Neural cell (in vitro differentiated cells): Measurements from ENCODE around the gene MTHFD1L. TPM values are rescaled to one million over a fixed set of nuclear protein-coding genes. Genes with fewer than 3 reads are reported as not detected.

Source experiments
- H2AFZ ChIP-seq: fragments of 200-600, 300-800 bp; sonication (generic), shearing (Covaris generic); 2 replicates; pipeline ENCODE4 v1.6.0; 2014; ENCODE audit warnings: low read depth, mild to moderate bottlenecking, antibody characterized with exemption, low read length, moderate library complexity
- H3F3A ChIP-seq: fragments of 200-600 bp; shearing (Covaris generic); 2 replicates; pipeline ENCODE4 v1.6.1; 2016; ENCODE audit warnings: mild to moderate bottlenecking, moderate library complexity, mixed read lengths, antibody characterized with exemption, low read length; ENCODE audit not compliant: insufficient read depth, poor library complexity, severe bottlenecking
- H3K27ac ChIP-seq: fragments of 200-600, 300-800 bp; sonication (generic), shearing (Covaris generic); 2 replicates; pipeline ENCODE4 v1.5.1; 2014; ENCODE audit warnings: mild to moderate bottlenecking, low read length, moderate library complexity
- H3K27me3 ChIP-seq: fragments of 300-800, 200-600 bp; sonication (generic), shearing (Covaris generic); 2 replicates; pipeline ENCODE4 v1.6.0; 2014; ENCODE audit warnings: mild to moderate bottlenecking, low read depth, low read length, moderate library complexity; ENCODE audit not compliant: insufficient read depth
- H3K36me3 ChIP-seq: fragments of 300-800, 200-600 bp; sonication (generic), shearing (Covaris generic); 2 replicates; pipeline ENCODE4 v1.5.1; 2014; ENCODE audit warnings: mild to moderate bottlenecking, antibody characterized with exemption, low read length, moderate library complexity; ENCODE audit not compliant: insufficient read depth
- H3K4me2 ChIP-seq: fragments of 300-800, 200-600 bp; sonication (generic), shearing (Covaris generic); 2 replicates; pipeline ENCODE4 v1.6.0; 2014; ENCODE audit warnings: mild to moderate bottlenecking, low read length
- H3K4me3 ChIP-seq: fragments of 300-800, 200-600 bp; sonication (generic), shearing (Covaris generic); 2 replicates; pipeline ENCODE4 v1.5.1; 2014; ENCODE audit warnings: mild to moderate bottlenecking, low read length, moderate library complexity
- H3K79me2 ChIP-seq: fragments of 200-600 bp; shearing (Covaris generic); replicated peaks from 2 replicates; pipeline ENCODE4 v1.6.0; 2014; ENCODE audit warnings: mild to moderate bottlenecking, low read length, moderate library complexity; ENCODE audit not compliant: insufficient read depth
- H3K9ac ChIP-seq: fragments of 300-800, 200-600 bp; sonication (generic), shearing (Covaris generic); 2 replicates; pipeline ENCODE4 v1.6.1; 2016; ENCODE audit warnings: mild to moderate bottlenecking, low read length, mixed read lengths
- H3K9me2 ChIP-seq: fragments of 200-600 bp; shearing (Covaris generic); 2 replicates; pipeline ENCODE4 v1.6.1; 2016; ENCODE audit warnings: mild to moderate bottlenecking, low read length, mixed read lengths; ENCODE audit not compliant: insufficient read depth
- H3K9me3 ChIP-seq: fragments of 200-600, 300-800 bp; sonication (generic), shearing (Covaris generic); 2 replicates; pipeline ENCODE4 v1.6.1; 2016; ENCODE audit warnings: mild to moderate bottlenecking, mixed run types, low read length, moderate library complexity, mixed read lengths
- H4K20me1 ChIP-seq: fragments of 200-600 bp; shearing (Covaris generic); 2 replicates; pipeline ENCODE4 v1.6.1; 2016; ENCODE audit warnings: mild to moderate bottlenecking, mixed run types; ENCODE audit not compliant: insufficient read depth
- EP300 ChIP-seq: fragments of 450-650 bp; conservative IDR thresholded peaks from 2 replicates; pipeline ENCODE4 v1.6.1; 2014; ENCODE audit warnings: antibody characterized with exemption, mild to moderate bottlenecking, moderate library complexity; ENCODE audit not compliant: poor library complexity, severe bottlenecking
- EZH2 ChIP-seq: fragments of 200-600, 300-800 bp; shearing (Covaris generic), sonication (generic); IDR thresholded peaks from 2 replicates; pipeline ENCODE4 v1.6.1; 2014; ENCODE audit warnings: antibody characterized with exemption, low read length, borderline replicate concordance, mild to moderate bottlenecking; ENCODE audit not compliant: insufficient read depth, poor library complexity, severe bottlenecking
- MXI1 ChIP-seq: fragments of 450-650 bp; conservative IDR thresholded peaks from 2 replicates; pipeline ENCODE4 v1.6.1; 2014; ENCODE audit warnings: antibody characterized with exemption, mild to moderate bottlenecking; ENCODE audit not compliant: poor library complexity, severe bottlenecking
- POLR2AphosphoS5 ChIP-seq: IDR thresholded peaks from 2 replicates; pipeline ENCODE4 v1.6.1; 2012
- RAD21 ChIP-seq: fragments of 450-650 bp; conservative IDR thresholded peaks from 2 replicates; pipeline ENCODE4 v1.6.1; 2014; ENCODE audit warnings: antibody characterized with exemption, mild to moderate bottlenecking, moderate library complexity
- SMC3 ChIP-seq: fragments of 450-650 bp; conservative IDR thresholded peaks from 2 replicates; pipeline ENCODE4 v1.6.1; 2014; ENCODE audit warnings: antibody characterized with exemption, mild to moderate bottlenecking, moderate library complexity; ENCODE audit not compliant: poor library complexity
- TAF1 ChIP-seq: IDR thresholded peaks from 2 replicates; pipeline ENCODE4 v1.6.1; 2012; ENCODE audit warnings: low read depth
- polyA plus RNA-seq: library from polyadenylated mRNA; depleted of rRNA; stranded (reverse); fragments of >200 nt; gene quantifications from 2 replicates; pipeline ENCODE4 v1.2.3, GENCODE V29; 2014
- TF ChIP-seq, protein P1 (sequence below): fragments of 450-650 bp; IDR thresholded peaks from 2 replicates; pipeline ENCODE4 v1.5.1; 2014; ENCODE audit warnings: antibody characterized with exemption, mild to moderate bottlenecking, moderate library complexity; ENCODE audit not compliant: poor library complexity, severe bottlenecking
- TF ChIP-seq, protein P2 (sequence below): IDR thresholded peaks from 2 replicates; pipeline ENCODE4 v1.6.1; 2012; ENCODE audit warnings: borderline replicate concordance

The MTHFD1L gene
- polyA plus RNA-seq, 1 donor from 2014 or later: 6.3 TPM

DNA sequence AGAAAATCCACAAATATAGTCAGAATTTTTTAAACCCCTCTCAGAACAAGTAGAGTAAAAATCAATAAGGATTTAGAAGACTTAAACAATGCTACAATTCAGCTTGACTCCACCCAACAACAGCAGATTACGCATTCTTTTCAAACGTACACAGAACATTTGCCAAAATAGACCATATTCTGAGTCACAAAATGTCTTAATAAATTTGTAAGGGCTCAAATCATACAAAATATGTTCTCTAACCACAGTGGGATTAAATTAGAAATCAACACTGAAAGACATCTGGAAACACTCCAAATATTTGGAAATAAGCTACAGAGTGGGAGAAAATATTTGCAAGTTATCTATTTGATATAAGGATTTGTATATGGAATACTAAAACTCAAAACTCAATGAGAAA is 210.0 kb downstream of the MTHFD1L start:
- H3K4me2 ChIP-seq: no peak overlapping the region
- H3K27me3 ChIP-seq: no peaks in the 10 kb centered on the region
- no peak overlapping the region for H3K27ac ChIP-seq
- H2AFZ ChIP-seq: no peak overlapping the region
- no peak overlapping the region for H3K9ac ChIP-seq
- H3K36me3 ChIP-seq: no peaks in the 10 kb centered on the region
- TF ChIP-seq POLR2AphosphoS5 (no peak), EP300 (no peak), SMC3 (no peak), TAF1 (no peak), MXI1 (no peak), EZH2 (no peak), RAD21 (no peak)
- TF ChIP-seq, protein P1, sequence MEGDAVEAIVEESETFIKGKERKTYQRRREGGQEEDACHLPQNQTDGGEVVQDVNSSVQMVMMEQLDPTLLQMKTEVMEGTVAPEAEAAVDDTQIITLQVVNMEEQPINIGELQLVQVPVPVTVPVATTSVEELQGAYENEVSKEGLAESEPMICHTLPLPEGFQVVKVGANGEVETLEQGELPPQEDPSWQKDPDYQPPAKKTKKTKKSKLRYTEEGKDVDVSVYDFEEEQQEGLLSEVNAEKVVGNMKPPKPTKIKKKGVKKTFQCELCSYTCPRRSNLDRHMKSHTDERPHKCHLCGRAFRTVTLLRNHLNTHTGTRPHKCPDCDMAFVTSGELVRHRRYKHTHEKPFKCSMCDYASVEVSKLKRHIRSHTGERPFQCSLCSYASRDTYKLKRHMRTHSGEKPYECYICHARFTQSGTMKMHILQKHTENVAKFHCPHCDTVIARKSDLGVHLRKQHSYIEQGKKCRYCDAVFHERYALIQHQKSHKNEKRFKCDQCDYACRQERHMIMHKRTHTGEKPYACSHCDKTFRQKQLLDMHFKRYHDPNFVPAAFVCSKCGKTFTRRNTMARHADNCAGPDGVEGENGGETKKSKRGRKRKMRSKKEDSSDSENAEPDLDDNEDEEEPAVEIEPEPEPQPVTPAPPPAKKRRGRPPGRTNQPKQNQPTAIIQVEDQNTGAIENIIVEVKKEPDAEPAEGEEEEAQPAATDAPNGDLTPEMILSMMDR: no peak
- TF ChIP-seq, protein P2, sequence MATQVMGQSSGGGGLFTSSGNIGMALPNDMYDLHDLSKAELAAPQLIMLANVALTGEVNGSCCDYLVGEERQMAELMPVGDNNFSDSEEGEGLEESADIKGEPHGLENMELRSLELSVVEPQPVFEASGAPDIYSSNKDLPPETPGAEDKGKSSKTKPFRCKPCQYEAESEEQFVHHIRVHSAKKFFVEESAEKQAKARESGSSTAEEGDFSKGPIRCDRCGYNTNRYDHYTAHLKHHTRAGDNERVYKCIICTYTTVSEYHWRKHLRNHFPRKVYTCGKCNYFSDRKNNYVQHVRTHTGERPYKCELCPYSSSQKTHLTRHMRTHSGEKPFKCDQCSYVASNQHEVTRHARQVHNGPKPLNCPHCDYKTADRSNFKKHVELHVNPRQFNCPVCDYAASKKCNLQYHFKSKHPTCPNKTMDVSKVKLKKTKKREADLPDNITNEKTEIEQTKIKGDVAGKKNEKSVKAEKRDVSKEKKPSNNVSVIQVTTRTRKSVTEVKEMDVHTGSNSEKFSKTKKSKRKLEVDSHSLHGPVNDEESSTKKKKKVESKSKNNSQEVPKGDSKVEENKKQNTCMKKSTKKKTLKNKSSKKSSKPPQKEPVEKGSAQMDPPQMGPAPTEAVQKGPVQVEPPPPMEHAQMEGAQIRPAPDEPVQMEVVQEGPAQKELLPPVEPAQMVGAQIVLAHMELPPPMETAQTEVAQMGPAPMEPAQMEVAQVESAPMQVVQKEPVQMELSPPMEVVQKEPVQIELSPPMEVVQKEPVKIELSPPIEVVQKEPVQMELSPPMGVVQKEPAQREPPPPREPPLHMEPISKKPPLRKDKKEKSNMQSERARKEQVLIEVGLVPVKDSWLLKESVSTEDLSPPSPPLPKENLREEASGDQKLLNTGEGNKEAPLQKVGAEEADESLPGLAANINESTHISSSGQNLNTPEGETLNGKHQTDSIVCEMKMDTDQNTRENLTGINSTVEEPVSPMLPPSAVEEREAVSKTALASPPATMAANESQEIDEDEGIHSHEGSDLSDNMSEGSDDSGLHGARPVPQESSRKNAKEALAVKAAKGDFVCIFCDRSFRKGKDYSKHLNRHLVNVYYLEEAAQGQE: no peak
- no peak overlapping the region for H3K4me3 ChIP-seq
- no peaks in the 10 kb centered on the region for H3F3A ChIP-seq
- no peaks in the 10 kb centered on the region for H3K9me2 ChIP-seq
- no peaks in the 10 kb centered on the region for H4K20me1 ChIP-seq
- no peaks in the 10 kb centered on the region for H3K79me2 ChIP-seq
- no peaks in the 10 kb centered on the region for H3K9me3 ChIP-seq

DNA sequence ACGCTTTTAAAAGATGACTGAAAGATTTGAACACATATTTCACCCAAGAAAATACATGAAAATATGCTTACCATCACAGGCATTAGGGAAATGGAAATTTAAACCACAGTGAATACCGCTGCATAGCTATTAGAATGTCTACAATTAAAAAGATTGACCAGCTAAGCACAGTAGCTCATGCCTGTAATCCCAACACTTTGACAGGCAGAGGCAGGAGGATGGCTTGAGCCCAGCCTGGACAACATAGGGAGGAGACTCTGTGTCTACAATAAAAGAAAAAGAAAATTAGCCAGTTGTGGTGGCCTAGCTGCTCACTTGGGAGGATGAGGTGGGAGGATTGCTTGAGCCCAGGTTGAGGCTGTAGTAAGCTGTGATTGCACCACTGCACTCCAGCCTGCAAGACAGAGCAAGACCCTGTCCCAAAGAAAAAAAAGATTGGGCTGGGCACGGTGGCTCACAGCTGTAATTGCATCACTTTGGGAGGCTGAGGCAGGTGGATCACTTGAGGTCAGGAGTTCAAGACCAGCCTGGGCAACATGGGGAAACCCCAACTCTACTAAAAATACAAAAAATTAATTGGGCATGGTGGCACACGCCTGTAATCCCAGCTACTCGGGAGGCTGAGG is 210.5 kb downstream of the MTHFD1L start:
- Histone ChIP-seq H3K79me2 (no peaks in the 10 kb centered on the region), H3K36me3 (no peaks in the 10 kb centered on the region), H3K27ac (no peak overlapping the region), H3K4me3 (no peak overlapping the region), H3K27me3 (no peaks in the 10 kb centered on the region), H3K9ac (no peak overlapping the region), H2AFZ (no peak overlapping the region), H3F3A (no peaks in the 10 kb centered on the region), H3K9me2 (no peaks in the 10 kb centered on the region), H3K4me2 (no peak overlapping the region), H4K20me1 (no peaks in the 10 kb centered on the region), H3K9me3 (no peaks in the 10 kb centered on the region)
- no peak for TF ChIP-seq EZH2
- no peak for TF ChIP-seq EP300
- TF ChIP-seq RAD21: no peak
